Heart left ventricle (tissue), 13 donors: ENCODE data around the gene LEFTY2.

Experiments
- POLR2A ChIP-seq, 2 donors: fragments of 450-650 bp; IDR thresholded peaks; one replicate each; pipeline ENCODE4 v1.6.1; 2017; ENCODE audit warnings: antibody characterized with exemption in 2 of 2, mild to moderate bottlenecking in 2 of 2, moderate library complexity in 2 of 2
- TF ChIP-seq, protein P1 (sequence below), 12 donors: fragments of 200-600 bp; sonication (generic) in 4 of 12; IDR thresholded peaks; one replicate each; pipeline versions ENCODE4 v1.5.0 to v1.8.0; 2018 to 2022; ENCODE audit warnings: antibody characterized with exemption in 12 of 12, mild to moderate bottlenecking in 5 of 12
- donor health status: ischemic (EF 13 %, LVEDD 7.1; RV severe dilation, severe dysfunction).
- donor health status: DM: no; HTN: yes; CAD: no.
- donor health status: DM: no; HTN: no; CAD: no.
- donor health status: ischemic (EF 25% LVEDD 6.9; RV normal size, moderate dysfunction).
- donor health status: ischemic (EF 25% LVEDD 5.7; RV mildly dilated, moderate dysfunction).
- donor health status: ischemic (EF 35%, LVEDD 5.7; RV mildly dilated, moderate dysfunction).
- donor health status: nonischemic (EF 11% LVEDD 7.7; RV severe dilation, severe dysfunction).
- donor health status: DM: yes; HTN: yes; CAD: no.
- donor health status: PGD.
- donor health status: ischemic (EF 29% LVEDD 5.4; RV normal size, mild dysfunction).
- donor health status: nonischemic (EF 23%, LVEDD 6.1; RV moderate dilation, normal function).

DNA sequence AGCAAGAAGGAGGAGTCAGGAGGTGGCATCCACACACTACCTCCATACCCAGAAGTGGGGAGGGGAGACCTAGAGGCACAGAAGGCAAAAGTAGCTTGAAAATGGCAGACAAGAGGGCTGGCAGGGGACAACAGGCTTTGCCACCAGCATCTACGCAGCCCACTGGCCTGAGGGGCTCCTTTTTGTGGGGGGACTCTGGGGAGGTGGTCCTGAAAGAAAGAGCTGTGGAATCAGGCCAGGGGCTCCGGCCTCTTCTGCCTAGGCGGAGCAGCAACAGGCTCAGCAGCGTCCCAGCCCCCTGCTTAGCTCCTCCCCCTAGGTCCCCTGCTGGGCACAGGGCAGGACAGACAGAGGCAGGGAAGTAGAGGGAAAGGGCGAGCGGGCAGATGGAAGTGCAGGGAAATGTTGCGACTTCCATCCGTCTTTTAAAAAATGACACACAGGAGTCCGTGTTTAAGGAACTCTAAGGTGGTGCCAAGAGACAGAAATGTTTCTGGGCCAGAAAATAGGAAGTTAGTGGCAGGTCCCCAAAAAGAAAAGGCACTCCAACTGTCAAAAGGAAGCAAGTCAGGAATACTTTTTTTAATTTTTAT is 10.0 kb upstream of the LEFTY2 start:
- TF ChIP-seq, protein P1, sequence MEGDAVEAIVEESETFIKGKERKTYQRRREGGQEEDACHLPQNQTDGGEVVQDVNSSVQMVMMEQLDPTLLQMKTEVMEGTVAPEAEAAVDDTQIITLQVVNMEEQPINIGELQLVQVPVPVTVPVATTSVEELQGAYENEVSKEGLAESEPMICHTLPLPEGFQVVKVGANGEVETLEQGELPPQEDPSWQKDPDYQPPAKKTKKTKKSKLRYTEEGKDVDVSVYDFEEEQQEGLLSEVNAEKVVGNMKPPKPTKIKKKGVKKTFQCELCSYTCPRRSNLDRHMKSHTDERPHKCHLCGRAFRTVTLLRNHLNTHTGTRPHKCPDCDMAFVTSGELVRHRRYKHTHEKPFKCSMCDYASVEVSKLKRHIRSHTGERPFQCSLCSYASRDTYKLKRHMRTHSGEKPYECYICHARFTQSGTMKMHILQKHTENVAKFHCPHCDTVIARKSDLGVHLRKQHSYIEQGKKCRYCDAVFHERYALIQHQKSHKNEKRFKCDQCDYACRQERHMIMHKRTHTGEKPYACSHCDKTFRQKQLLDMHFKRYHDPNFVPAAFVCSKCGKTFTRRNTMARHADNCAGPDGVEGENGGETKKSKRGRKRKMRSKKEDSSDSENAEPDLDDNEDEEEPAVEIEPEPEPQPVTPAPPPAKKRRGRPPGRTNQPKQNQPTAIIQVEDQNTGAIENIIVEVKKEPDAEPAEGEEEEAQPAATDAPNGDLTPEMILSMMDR (IDR thresholded peaks at IDR 0.05) = no peak
- no peak for TF ChIP-seq POLR2A (IDR thresholded peaks at IDR 0.05)
